ENCODE measurements around the gene ZFAND3. TPM values are rescaled to one million over a fixed set of nuclear protein-coding genes. Genes with fewer than 3 reads are reported as not detected.

Gene ZFAND3
- total and polyA plus RNA-seq, 2 donors (not counting 3 experiments of a cell fraction or from before 2014, with no cell fraction given), result 15.4 to 54.2 TPM

DNA sequence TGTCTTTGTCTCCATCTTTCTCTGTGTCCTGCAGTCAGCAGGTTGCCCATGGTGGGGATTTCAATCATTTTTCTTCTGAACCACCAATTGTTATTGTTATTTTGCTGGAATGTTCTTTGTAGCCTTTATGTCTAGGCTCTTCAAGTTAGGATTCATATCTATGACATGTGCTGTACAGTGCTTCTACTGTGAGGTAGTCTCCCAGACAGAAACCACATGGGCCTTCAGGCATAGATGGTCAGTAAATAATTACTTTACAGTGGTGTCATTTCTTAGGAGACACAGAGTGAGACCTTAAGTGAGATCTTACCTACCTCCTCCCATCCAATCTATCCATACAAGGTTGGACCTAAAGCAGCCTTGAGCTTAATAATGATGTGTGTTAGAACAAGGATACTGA, 265.5 kb downstream of the ZFAND3 start:
- CTCF ChIA-PET, result interaction anchor here (1.1 to 1.3 kb wide), 2 partner anchors 9 to 409 kb away, joined by 3 to 4 read pairs; no protein-coding TSS in a partner anchor
- POLR2A ChIA-PET, result no interaction called here
- H3K4me2 ChIP-seq (ENCODE audit: insufficient read depth, low read length), result no peak overlapping the region
- H3K4me1 ChIP-seq (ENCODE audit: control insufficient read depth, extremely low read depth, insufficient read depth, low read length), result peaks cover 8% of the 10 kb centered on the region
- no peak overlapping the region for H2AFZ ChIP-seq (ENCODE audit: low read depth, low read length)
- TF ChIP-seq MYC (IDR thresholded peaks at IDR 0.05; ENCODE audit: low read depth, low read length), result no peak
- no peak for TF ChIP-seq EZH2 (IDR thresholded peaks at IDR 0.05; ENCODE audit: borderline replicate concordance, low read depth, low read length, severe bottlenecking)
- TF ChIP-seq, protein P1, sequence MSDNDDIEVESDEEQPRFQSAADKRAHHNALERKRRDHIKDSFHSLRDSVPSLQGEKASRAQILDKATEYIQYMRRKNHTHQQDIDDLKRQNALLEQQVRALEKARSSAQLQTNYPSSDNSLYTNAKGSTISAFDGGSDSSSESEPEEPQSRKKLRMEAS (IDR thresholded peaks at IDR 0.05; ENCODE audit: insufficient read depth, insufficient read length), result no peak
- TF ChIP-seq GATA2 (IDR thresholded peaks at IDR 0.05; ENCODE audit: insufficient read depth, insufficient read length, low read depth, low read length), result no peak
- TF ChIP-seq FOS (IDR thresholded peaks at IDR 0.05; ENCODE audit: borderline replicate concordance, insufficient read depth, low read length), result no peak
- TF ChIP-seq POLR2AphosphoS5 (IDR thresholded peaks at IDR 0.05; ENCODE audit: insufficient read depth, low read depth, low read length), result no peak
- no peak for TF ChIP-seq JUN (IDR thresholded peaks at IDR 0.05; ENCODE audit: borderline replicate concordance, insufficient read depth, insufficient read length, low read depth)
- TF ChIP-seq POLR2A (IDR thresholded peaks at IDR 0.05; ENCODE audit: low read depth, low read length), result no peak
- TF ChIP-seq, protein P2, sequence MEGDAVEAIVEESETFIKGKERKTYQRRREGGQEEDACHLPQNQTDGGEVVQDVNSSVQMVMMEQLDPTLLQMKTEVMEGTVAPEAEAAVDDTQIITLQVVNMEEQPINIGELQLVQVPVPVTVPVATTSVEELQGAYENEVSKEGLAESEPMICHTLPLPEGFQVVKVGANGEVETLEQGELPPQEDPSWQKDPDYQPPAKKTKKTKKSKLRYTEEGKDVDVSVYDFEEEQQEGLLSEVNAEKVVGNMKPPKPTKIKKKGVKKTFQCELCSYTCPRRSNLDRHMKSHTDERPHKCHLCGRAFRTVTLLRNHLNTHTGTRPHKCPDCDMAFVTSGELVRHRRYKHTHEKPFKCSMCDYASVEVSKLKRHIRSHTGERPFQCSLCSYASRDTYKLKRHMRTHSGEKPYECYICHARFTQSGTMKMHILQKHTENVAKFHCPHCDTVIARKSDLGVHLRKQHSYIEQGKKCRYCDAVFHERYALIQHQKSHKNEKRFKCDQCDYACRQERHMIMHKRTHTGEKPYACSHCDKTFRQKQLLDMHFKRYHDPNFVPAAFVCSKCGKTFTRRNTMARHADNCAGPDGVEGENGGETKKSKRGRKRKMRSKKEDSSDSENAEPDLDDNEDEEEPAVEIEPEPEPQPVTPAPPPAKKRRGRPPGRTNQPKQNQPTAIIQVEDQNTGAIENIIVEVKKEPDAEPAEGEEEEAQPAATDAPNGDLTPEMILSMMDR (IDR thresholded peaks at IDR 0.05; ENCODE audit: extremely low read depth in 1 of 2, insufficient read depth in 1 of 2, low read depth in 1 of 2, low read length in 2 of 2), result no peak
- H3K27ac ChIP-seq (ENCODE audit: insufficient read depth, low read depth, low read length), result no peak overlapping the region
- no peak for DNase-seq (ENCODE audit: low read depth, low spot score)
- intact Hi-C loops (cut with micrococcal nuclease), result no loop called here
- H3K4me3 ChIP-seq (replicated peaks in 1 of 3; ENCODE audit: insufficient read depth in 1 of 3, low read depth in 1 of 3, low read length in 3 of 3), result no peak overlapping the region
- H3K36me3 ChIP-seq (ENCODE audit: control insufficient read depth in 2 of 2, extremely low read depth in 1 of 2, insufficient read depth in 2 of 2, low read length in 2 of 2), result peaks cover 0 to 3% of the 10 kb centered on the region in 2 experiments
- no peaks in the 10 kb centered on the region for H3K27me3 ChIP-seq (ENCODE audit: control insufficient read depth in 2 of 2, insufficient read depth in 2 of 2, low read length in 2 of 2)
- no peak for FAIRE-seq
- no peaks in the 10 kb centered on the region for H3K9me3 ChIP-seq (replicated peaks; ENCODE audit: control insufficient read depth, insufficient read depth, low read length)
- peaks cover 10% of the 10 kb centered on the region for H3K79me2 ChIP-seq (ENCODE audit: control insufficient read depth, insufficient read depth, low read length)
- no TSS peak for BruUV-seq (replicated peaks)
- no peak overlapping the region for H3K9ac ChIP-seq (replicated peaks; ENCODE audit: extremely low read depth, insufficient read depth, low read length)
- no peaks in the 10 kb centered on the region for H3K9me1 ChIP-seq (replicated peaks; ENCODE audit: control insufficient read depth, extremely low read depth, insufficient read depth, low read length)
- dilution Hi-C loops (cut with MboI; ENCODE audit: extremely low pct_ligation_motif_present, low sequenced_read_pairs), result no loop called here
- H4K20me1 ChIP-seq (replicated peaks; ENCODE audit: control insufficient read depth, extremely low read depth, insufficient read depth, low read length), result peaks cover 4% of the 10 kb centered on the region
